ENCODE results near the gene H1-8. TPM values are rescaled to one million over a fixed set of nuclear protein-coding genes. Genes with fewer than 3 reads are reported as not detected.
A peak's percentile ranks its signal among the peaks of the same experiment; 100 is the strongest.

H1-8 gene
- total RNA-seq, 1 experiment from 2014 or later = not detected

DNA sequence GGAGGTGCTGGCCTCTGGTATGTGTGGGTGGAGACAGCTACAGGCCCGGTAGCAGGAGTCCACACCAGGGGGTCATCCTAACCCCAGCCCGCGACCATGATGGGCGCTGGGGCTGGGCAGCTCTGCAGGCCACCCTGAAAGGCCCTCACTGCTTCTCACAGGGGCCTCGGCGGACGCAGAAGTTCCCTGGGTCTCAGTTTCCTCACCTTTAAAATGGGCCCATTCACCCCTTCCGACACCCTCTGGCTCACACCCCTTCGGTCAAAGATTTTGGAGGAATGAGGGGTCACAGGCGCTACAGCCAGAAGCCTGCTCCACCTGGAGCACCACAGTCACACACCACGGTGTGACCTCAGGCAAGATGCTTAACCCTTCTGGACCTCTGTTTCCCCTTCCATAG, 55.5 kb downstream of the H1-8 start:
- Histone ChIP-seq H3K9ac (ENCODE audit: extremely low read depth, insufficient read length, low read length) (no peak overlapping the region), H3K56ac (ENCODE audit: insufficient read length, low read depth, low read length) (no peak overlapping the region), H3K18ac (ENCODE audit: insufficient read length, low read depth, low read length) (no peak overlapping the region), H2BK120ac (ENCODE audit: low read depth, low read length, poor library complexity, severe bottlenecking) (no peak overlapping the region), H3K4me2 (ENCODE audit: insufficient read depth, insufficient read length, low read length) (no peak overlapping the region), H2BK20ac (ENCODE audit: low read depth, low read length, poor library complexity, severe bottlenecking) (no peak overlapping the region), H3K79me1 (ENCODE audit: insufficient read depth, low read depth, low read length, poor library complexity, severe bottlenecking) (no peaks in the 10 kb centered on the region), H3K9me3 (ENCODE audit: control insufficient read depth, low read depth, low read length) (no peaks in the 10 kb centered on the region), H3K4ac (ENCODE audit: low read depth, low read length) (no peak overlapping the region), H3K23me2 (ENCODE audit: insufficient read length, low read depth, low read length, poor library complexity, severe bottlenecking) (no peaks in the 10 kb centered on the region), H3K14ac (ENCODE audit: insufficient read depth, low read length) (no peak overlapping the region), H3T11ph (ENCODE audit: low read length) (no peak overlapping the region), H3K27ac (ENCODE audit: insufficient read length, low read depth, low read length) (no peak overlapping the region), H3K23ac (ENCODE audit: insufficient read length, low read depth, low read length) (no peak overlapping the region), H2BK12ac (ENCODE audit: insufficient read length, low read depth, low read length) (no peak overlapping the region), H4K5ac (ENCODE audit: insufficient read length, low read depth, low read length) (no peak overlapping the region), H4K8ac (replicated peaks; ENCODE audit: insufficient read length, low read depth, low read length) (no peak overlapping the region), H2AFZ (ENCODE audit: low read length) (no peak overlapping the region), H4K91ac (ENCODE audit: insufficient read length, low read depth, low read length) (no peak overlapping the region), H2AK5ac (ENCODE audit: insufficient read length, low read length) (no peak overlapping the region), H3K27me3 (ENCODE audit: insufficient read depth, low read length) (no peaks in the 10 kb centered on the region), H3K79me2 (ENCODE audit: insufficient read depth, low read length) (peaks cover 3% of the 10 kb centered on the region; the same call in 1 of the 2 replicates), H3K4me1 (ENCODE audit: insufficient read depth, low read length) (peaks cover 4% of the 10 kb centered on the region; the same call in 1 of the 2 replicates), H2BK5ac (ENCODE audit: insufficient read length, low read length) (no peak overlapping the region), H2BK15ac (ENCODE audit: low read depth, low read length) (no peak overlapping the region), H4K20me1 (ENCODE audit: control insufficient read depth, insufficient read depth, insufficient read length) (no peaks in the 10 kb centered on the region)
- peaks cover 67 to 85% of the 10 kb centered on the region in 2 experiments for H3K4me1 Mint-ChIP-seq
- DNase-seq = no peak
- WGBS (ENCODE audit: extremely low coverage, insufficient read length, low lambda C conversion rate) = no CpG with 5 or more reads among the region's 11 CpGs
- TF ChIP-seq, protein P1, sequence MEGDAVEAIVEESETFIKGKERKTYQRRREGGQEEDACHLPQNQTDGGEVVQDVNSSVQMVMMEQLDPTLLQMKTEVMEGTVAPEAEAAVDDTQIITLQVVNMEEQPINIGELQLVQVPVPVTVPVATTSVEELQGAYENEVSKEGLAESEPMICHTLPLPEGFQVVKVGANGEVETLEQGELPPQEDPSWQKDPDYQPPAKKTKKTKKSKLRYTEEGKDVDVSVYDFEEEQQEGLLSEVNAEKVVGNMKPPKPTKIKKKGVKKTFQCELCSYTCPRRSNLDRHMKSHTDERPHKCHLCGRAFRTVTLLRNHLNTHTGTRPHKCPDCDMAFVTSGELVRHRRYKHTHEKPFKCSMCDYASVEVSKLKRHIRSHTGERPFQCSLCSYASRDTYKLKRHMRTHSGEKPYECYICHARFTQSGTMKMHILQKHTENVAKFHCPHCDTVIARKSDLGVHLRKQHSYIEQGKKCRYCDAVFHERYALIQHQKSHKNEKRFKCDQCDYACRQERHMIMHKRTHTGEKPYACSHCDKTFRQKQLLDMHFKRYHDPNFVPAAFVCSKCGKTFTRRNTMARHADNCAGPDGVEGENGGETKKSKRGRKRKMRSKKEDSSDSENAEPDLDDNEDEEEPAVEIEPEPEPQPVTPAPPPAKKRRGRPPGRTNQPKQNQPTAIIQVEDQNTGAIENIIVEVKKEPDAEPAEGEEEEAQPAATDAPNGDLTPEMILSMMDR (conservative IDR thresholded peaks at IDR 0.05) = no peak
- peaks cover 0 to 1% (median 0%) of the 10 kb centered on the region in 3 experiments; a peak in 2 of 7 replicates for H3K36me3 Mint-ChIP-seq (ENCODE audit: insufficient read depth in 1 of 3, low read depth in 3 of 3)
- 0 out of 5 replicates have a peak overlapping the region, but pooled peaks of 1 of the 2 experiments have one; percentile 26 for H3K4me3 Mint-ChIP-seq
- H3K27me3 Mint-ChIP-seq (ENCODE audit: low read depth) = peaks cover 3% of the 10 kb centered on the region
- peak overlapping the region; percentile 6 to 94 (median 83); a peak in 3 of 7 replicates for H3K27ac Mint-ChIP-seq
- H3K9me3 Mint-ChIP-seq = peaks cover 0 to 2% of the 10 kb centered on the region in 2 experiments; a peak in 1 of 5 replicates

Measured in H9 (cell line).